ENCODE measurements around the gene NPAS2.

- TF ChIP-seq GATA2 (CRISPR knock-in tag; IDR thresholded peaks at IDR 0.05) (no peak), RFX5 (IDR thresholded peaks at IDR 0.05; ENCODE audit: low read length) (no peak), CTCF (IDR thresholded peaks at IDR 0.05) (no peak), YY1 (IDR thresholded peaks at IDR 0.05; ENCODE audit: low read depth) (no peak), NRF1 (IDR thresholded peaks at IDR 0.05; ENCODE audit: low read depth, low read length) (no peak), FOXM1 (IDR thresholded peaks at IDR 0.05; ENCODE audit: low read depth) (no peak), POLR2AphosphoS5 (IDR thresholded peaks at IDR 0.05; ENCODE audit: low read depth, low read length) (no peak), RCOR1 (IDR thresholded peaks at IDR 0.05; ENCODE audit: low read length) (no peak), ZBTB33 (IDR thresholded peaks at IDR 0.05; ENCODE audit: borderline replicate concordance, low read depth) (no peak), EP300 (IDR thresholded peaks at IDR 0.05; ENCODE audit: borderline replicate concordance in 1 of 2, low read depth in 1 of 2, low read length in 1 of 2) (no peak), CHD2 (IDR thresholded peaks at IDR 0.05; ENCODE audit: low read length, partially characterized antibody) (no peak), JUND (IDR thresholded peaks at IDR 0.05) (no peak), REST (IDR thresholded peaks at IDR 0.05; ENCODE audit: low read depth, low read length) (no peak), TAF1 (IDR thresholded peaks at IDR 0.05; ENCODE audit: borderline replicate concordance, low read depth, low read length) (no peak)
Measured at GRCh38 chr2:100820523-100821254, 750 bp downstream of the NPAS2 start.

Data from SK-N-SH (cell line).